Mammary epithelial cell (primary cell): ENCODE data around the gene UGT1A5.

ENCODE experiments used
- EZH2 ChIP-seq: IDR thresholded peaks from 2 replicates; pipeline ENCODE4 v1.6.1; 2012; ENCODE audit warnings: low read length, inconsistent platforms, borderline replicate concordance
- TF ChIP-seq, protein P1 (sequence below), 2 donors: IDR thresholded peaks in 1 of 2; conservative IDR thresholded peaks in 1 of 2; 2 replicates each; pipeline ENCODE4 v1.5.1; 2011 to 2012; ENCODE audit warnings: inconsistent platforms in 2 of 2, low read length in 2 of 2, mild to moderate bottlenecking in 2 of 2, control low read depth in 1 of 2, low read depth in 1 of 2; ENCODE audit not compliant: insufficient read depth in 1 of 2; ENCODE audit errors: extremely low read depth in 1 of 2

DNA sequence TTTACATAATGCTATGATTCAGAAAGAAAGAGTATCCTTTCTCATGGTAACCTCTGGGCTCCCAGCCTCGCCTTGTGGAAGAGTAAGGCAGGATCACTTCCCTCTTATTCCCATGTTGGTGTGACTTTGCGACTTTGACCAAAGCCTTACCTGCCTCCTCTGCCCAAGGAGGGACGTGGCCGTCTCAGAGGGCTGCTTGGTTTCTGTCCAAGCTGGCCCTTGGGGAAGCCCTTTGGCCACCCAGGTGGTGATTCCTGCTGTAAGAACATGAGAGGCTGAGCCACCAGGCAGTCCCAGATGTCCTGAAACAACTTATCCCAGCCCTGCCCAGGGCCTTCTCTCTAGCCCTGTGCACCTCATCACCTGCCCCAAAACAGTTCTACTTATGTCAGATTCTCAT lies 14.0 kb upstream of the UGT1A5 start:
- TF ChIP-seq, protein P1, sequence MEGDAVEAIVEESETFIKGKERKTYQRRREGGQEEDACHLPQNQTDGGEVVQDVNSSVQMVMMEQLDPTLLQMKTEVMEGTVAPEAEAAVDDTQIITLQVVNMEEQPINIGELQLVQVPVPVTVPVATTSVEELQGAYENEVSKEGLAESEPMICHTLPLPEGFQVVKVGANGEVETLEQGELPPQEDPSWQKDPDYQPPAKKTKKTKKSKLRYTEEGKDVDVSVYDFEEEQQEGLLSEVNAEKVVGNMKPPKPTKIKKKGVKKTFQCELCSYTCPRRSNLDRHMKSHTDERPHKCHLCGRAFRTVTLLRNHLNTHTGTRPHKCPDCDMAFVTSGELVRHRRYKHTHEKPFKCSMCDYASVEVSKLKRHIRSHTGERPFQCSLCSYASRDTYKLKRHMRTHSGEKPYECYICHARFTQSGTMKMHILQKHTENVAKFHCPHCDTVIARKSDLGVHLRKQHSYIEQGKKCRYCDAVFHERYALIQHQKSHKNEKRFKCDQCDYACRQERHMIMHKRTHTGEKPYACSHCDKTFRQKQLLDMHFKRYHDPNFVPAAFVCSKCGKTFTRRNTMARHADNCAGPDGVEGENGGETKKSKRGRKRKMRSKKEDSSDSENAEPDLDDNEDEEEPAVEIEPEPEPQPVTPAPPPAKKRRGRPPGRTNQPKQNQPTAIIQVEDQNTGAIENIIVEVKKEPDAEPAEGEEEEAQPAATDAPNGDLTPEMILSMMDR (conservative IDR thresholded peaks at IDR 0.05 in 1 of 2, IDR thresholded peaks at IDR 0.05 in 1 of 2; ENCODE audit: extremely low read depth in 1 of 2, insufficient read depth in 1 of 2, low read depth in 1 of 2, low read length in 2 of 2) = no peak
- no peak for TF ChIP-seq EZH2
